Esophagus squamous epithelium (tissue), 5 donors: ENCODE data around the gene TBL1X. TPM values are rescaled to one million over a fixed set of nuclear protein-coding genes. Genes with fewer than 3 reads are reported as not detected.

ENCODE experiments used
- DNase-seq: peaks from one replicate; lab custom pipeline; 2025; lab: John Stamatoyannopoulos, UW
- H3K27ac ChIP-seq, 4 donors: fragments of 200-600 bp; sonication (generic); one replicate each; pipeline ENCODE4 v1.5.1; 2016 to 2019; ENCODE audit warnings: mild to moderate bottlenecking in 1 of 4
- H3K27me3 ChIP-seq, 4 donors: fragments of 200-600 bp; sonication (generic); 1 replicate in 3 of 4; 2 replicates in 1 of 4; pipeline versions ENCODE4 v1.5.1 to v1.6.0; 2017 to 2021; ENCODE audit warnings: antibody characterized with exemption in 1 of 4
- H3K36me3 ChIP-seq, 3 donors: fragments of 200-600 bp; sonication (generic); one replicate each; pipeline ENCODE4 v1.5.1; 2016 to 2019
- H3K4me1 ChIP-seq, 3 donors: fragments of 200-600 bp; sonication (generic); one replicate each; pipeline ENCODE4 v1.5.1; 2017 to 2019
- H3K4me3 ChIP-seq, 4 donors: fragments of 200-600 bp; sonication (generic); 1 replicate in 3 of 4; 2 replicates in 1 of 4; pipeline ENCODE4 v1.5.1; 2016 to 2019; ENCODE audit warnings: mild to moderate bottlenecking in 2 of 4, moderate library complexity in 1 of 4
- H3K9me3 ChIP-seq, 3 donors: fragments of 200-600 bp; sonication (generic); one replicate each; pipeline ENCODE4 v1.5.1; 2016 to 2019
- CTCF ChIP-seq, 6 experiments: fragments of 450-650 bp in 4 of 6; fragments of 200-600 bp in 2 of 6; sonication (generic) in 2 of 6; IDR thresholded peaks; one replicate each; pipeline ENCODE4 v1.5.1; 2016 to 2019; ENCODE audit warnings: antibody characterized with exemption in 6 of 6, mild to moderate bottlenecking in 4 of 6, moderate library complexity in 4 of 6
- POLR2A ChIP-seq, 4 donors: fragments of 450-650 bp; IDR thresholded peaks; one replicate each; pipeline ENCODE4 v1.6.1; 2017; ENCODE audit warnings: antibody characterized with exemption in 4 of 4, mild to moderate bottlenecking in 4 of 4, moderate library complexity in 3 of 4
- WGBS, 2 donors: methylation state at CpG; one replicate each; pipeline ENCODE4 v1.1.5; 2018; 5-methylcytosine and 5-hydroxymethylcytosine counted together
- intact Hi-C: fragments of 100-400 bp; cut with DNase I; formaldehyde crosslinking; loops from one replicate; pipeline ENCODE4 v1.15.0; 2022
- total RNA-seq, 4 donors: library from RNA; depleted of rRNA; stranded (reverse); fragments of >200 nt; gene quantifications; one replicate each; pipeline ENCODE4 v1.1.0, GENCODE V29; 2016
- donor health status: DM: yes; HTN: yes; CAD: no.

The TBL1X gene
- total RNA-seq, 4 donors from 2014 or later: 17.5 to 24.2 (median 21.8) TPM

GRCh38 chrX:9526965-9527364 is 62.1 kb downstream of the TBL1X start:
- Histone ChIP-seq H3K27me3 (no peaks in the 10 kb centered on the region), H3K36me3 (no peaks in the 10 kb centered on the region), H3K4me3 (no peak overlapping the region), H3K27ac (no peak overlapping the region), H3K9me3 (no peaks in the 10 kb centered on the region), H3K4me1 (peaks cover 0 to 9% (median 0%) of the 10 kb centered on the region in 3 donors)
- intact Hi-C loops: no loop called here
- TF ChIP-seq POLR2A (IDR thresholded peaks at IDR 0.05) (no peak), CTCF (IDR thresholded peaks at IDR 0.05) (no peak)
- 65 to 96% methylated on average over 4 to 14 of the region's 14 CpGs for WGBS, 2 donors
- DNase-seq: no peak

GRCh38 chrX:9528498-9528897 is 63.6 kb downstream of the TBL1X start:
- H3K4me3 ChIP-seq: no peak overlapping the region
- peaks cover 0 to 9% (median 0%) of the 10 kb centered on the region in 3 donors for H3K4me1 ChIP-seq
- TF ChIP-seq CTCF (IDR thresholded peaks at IDR 0.05) (no peak), POLR2A (IDR thresholded peaks at IDR 0.05) (no peak)
- intact Hi-C loops: no loop called here
- no peaks in the 10 kb centered on the region for H3K27me3 ChIP-seq
- no peak for DNase-seq
- H3K27ac ChIP-seq: no peak overlapping the region
- H3K36me3 ChIP-seq: no peaks in the 10 kb centered on the region
- H3K9me3 ChIP-seq: no peaks in the 10 kb centered on the region
- WGBS, 2 donors: 44% methylated on average over 2 of the region's 7 CpGs; no CpG with 5 or more reads in 1 of the 2 donors

- H3K27ac ChIP-seq: no peak overlapping the region
- DNase-seq: no peak
- 74 to 90% methylated on average over 2 to 4 of the region's 4 CpGs for WGBS, 2 donors
- no peaks in the 10 kb centered on the region for H3K36me3 ChIP-seq
- TF ChIP-seq CTCF (IDR thresholded peaks at IDR 0.05) (no peak), POLR2A (IDR thresholded peaks at IDR 0.05) (no peak)
- H3K27me3 ChIP-seq: no peaks in the 10 kb centered on the region
- no peak overlapping the region for H3K4me3 ChIP-seq
- peaks cover 0 to 9% (median 0%) of the 10 kb centered on the region in 3 donors for H3K4me1 ChIP-seq
- intact Hi-C loops: no loop called here
- no peaks in the 10 kb centered on the region for H3K9me3 ChIP-seq
These were observed 64.4 kb downstream of the TBL1X start for GRCh38 chrX:9529223-9529622.

- Histone ChIP-seq H3K9me3 (no peaks in the 10 kb centered on the region), H3K36me3 (no peaks in the 10 kb centered on the region), H3K4me3 (peak overlapping the region in 1 of 4 donors; percentile 6), H3K27me3 (no peaks in the 10 kb centered on the region), H3K4me1 (peaks cover 0 to 20% (median 0%) of the 10 kb centered on the region in 3 donors), H3K27ac (no peak overlapping the region)
- WGBS, 2 donors: 0 to 3% methylated on average over 6 to 9 of the region's 9 CpGs
- TF ChIP-seq POLR2A (IDR thresholded peaks at IDR 0.05) (no peak), CTCF (IDR thresholded peaks at IDR 0.05) (no peak)
- intact Hi-C loops: no loop called here
- no peak for DNase-seq
These were observed 66.0 kb downstream of the TBL1X start for GRCh38 chrX:9530848-9531274.

- no peaks in the 10 kb centered on the region for H3K9me3 ChIP-seq
- H3K27ac ChIP-seq: no peak overlapping the region
- TF ChIP-seq POLR2A (IDR thresholded peaks at IDR 0.05) (no peak), CTCF (IDR thresholded peaks at IDR 0.05) (no peak)
- intact Hi-C loops: no loop called here
- H3K36me3 ChIP-seq: no peaks in the 10 kb centered on the region
- no peak overlapping the region for H3K4me3 ChIP-seq
- H3K4me1 ChIP-seq: peaks cover 0 to 20% (median 0%) of the 10 kb centered on the region in 3 donors
- 64% methylated on average over 3 of the region's 12 CpGs; no CpG with 5 or more reads in 1 of the 2 donors for WGBS, 2 donors
- DNase-seq: no peak
- H3K27me3 ChIP-seq: no peaks in the 10 kb centered on the region
These were observed 67.5 kb downstream of the TBL1X start for GRCh38 chrX:9532349-9532748.
